ENCODE measurements around the gene AP2B1.
"Not testable (repeated sequence)": the region's sequence is repeated elsewhere in the genome, so short reads cannot be mapped to it uniquely, and the experiment has no call there.

The AP2B1 gene

DNA sequence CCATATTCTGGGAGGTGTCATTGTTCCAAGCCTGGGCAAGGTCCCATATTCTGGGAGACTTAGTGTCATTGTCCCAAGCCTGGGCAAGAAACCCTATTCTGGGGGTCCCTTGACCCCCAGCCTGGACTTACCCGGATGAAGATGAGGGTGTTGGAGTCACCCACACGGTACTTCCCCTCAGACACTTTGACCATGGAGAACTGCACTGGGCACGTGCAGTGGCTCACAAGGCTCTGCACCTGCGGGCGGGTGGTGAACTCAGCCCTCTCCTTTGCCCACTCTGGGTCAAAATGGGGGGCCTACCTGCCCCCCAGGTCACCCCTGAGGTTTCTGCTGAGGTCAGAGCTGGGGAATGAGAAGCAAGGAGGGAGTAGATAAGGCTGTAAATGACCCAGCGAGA, 161.9 kb downstream of the AP2B1 start:
- no peak for DNase-seq (ENCODE audit: low spot score)

DNA sequence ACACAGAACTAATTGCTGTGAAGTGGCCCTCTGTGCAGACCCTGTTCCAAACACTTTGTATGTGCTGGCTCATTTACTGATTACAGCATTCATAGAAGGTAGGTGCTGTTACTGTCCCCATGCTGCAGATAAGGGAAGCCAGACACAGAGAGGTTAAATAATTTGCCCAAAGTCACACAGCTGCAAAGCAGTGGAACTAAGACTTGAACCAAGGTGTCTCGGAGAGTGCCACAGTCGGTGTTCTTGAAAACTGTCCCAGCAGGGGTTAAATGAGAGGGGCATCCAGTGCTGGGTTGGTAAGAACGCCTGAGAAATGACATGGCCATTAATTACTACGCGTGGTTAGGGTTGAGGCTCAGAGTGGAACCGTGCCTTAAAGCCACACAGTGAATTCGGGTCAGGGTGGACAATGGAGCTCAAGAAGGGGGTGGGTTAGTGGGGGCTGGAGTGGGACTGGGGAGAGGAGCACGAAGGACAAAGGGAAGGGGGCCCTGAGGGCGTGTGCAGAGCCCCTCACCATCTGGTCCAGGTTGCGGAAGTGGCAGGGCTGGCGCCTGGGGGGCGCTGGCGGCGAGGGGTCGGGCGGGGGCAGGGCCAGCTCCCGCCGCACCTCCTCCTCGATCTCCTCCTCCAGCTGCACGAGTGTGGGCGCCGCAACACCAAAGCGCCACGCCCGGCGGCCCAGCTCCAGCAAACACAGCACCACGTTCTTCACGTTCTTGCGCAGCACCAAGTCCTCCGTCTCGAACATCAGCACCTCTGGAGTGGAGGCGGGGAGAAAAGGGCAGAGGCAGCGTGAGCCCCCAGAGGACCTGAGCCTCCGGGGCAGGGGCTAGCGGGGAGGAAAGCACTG, 162.7 kb downstream of the AP2B1 start:
- DNase-seq (ENCODE audit: low spot score) = no peak

GRCh38 chr17:35750526-35751395, 163.6 kb downstream of the AP2B1 start:
- DNase-seq (ENCODE audit: low spot score) = no peak

- not testable (repeated sequence) for DNase-seq (ENCODE audit: low spot score)
Measured at GRCh38 chr17:35751541-35751940, 164.4 kb downstream of the AP2B1 start.

DNA sequence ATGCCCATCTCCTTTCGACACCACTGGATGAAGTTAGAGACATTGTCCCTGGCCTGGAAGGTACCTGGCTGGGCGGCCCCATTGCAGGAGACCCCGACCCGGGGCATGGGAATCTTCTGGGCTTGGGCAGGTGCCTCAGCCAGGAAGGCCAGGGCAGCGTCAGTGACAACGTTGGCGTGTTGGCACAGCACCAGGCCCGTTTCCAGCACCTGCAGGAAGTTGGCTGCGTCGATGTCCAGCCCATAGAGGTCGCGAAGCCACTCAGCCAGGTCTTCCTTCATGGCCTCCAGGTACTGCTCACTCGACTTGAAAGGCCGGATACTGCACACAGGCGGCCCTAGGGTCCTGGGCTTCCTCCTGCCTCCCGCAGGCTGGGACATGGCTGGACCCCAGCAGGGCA, 165.3 kb downstream of the AP2B1 start:
- no peak for DNase-seq (ENCODE audit: low spot score)

GRCh38 chr17:35752945-35753764, 166.0 kb downstream of the AP2B1 start, which contains the start of gene GAS2L2:
GAS2L2 (minus strand) TSS chr17:35753239; CDS start chr17:35752850, 389 bp downstream.
- DNase-seq (ENCODE audit: low spot score) = no peak

DNA sequence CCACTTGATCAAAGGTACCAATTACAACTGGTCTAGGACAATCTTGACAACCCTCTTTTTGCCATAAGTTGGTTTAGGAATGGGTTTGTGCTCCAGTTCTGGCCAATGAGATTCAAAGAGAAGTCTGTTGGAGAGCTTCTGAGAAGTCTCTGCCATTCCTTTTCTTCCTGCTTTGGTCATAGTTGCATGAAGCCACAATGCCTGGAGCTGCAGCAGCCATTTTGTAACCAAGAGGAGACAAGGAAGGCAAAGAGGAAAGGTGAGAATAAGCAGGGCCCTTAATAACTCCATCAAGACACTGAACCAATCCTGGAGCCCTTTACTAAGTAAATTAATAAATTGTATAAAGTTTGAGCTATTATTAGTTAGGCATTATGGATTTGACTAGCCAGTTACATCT, 170.1 kb downstream of the AP2B1 start:
- DNase-seq (ENCODE audit: low spot score) = no peak

GRCh38 chr17:35760587-35760986, 173.5 kb downstream of the AP2B1 start, which contains the start of gene C17orf50:
C17orf50 (plus strand) TSS chr17:35760887; CDS start chr17:35760942, 55 bp downstream.
- DNase-seq (ENCODE audit: low spot score) = no peak

DNA sequence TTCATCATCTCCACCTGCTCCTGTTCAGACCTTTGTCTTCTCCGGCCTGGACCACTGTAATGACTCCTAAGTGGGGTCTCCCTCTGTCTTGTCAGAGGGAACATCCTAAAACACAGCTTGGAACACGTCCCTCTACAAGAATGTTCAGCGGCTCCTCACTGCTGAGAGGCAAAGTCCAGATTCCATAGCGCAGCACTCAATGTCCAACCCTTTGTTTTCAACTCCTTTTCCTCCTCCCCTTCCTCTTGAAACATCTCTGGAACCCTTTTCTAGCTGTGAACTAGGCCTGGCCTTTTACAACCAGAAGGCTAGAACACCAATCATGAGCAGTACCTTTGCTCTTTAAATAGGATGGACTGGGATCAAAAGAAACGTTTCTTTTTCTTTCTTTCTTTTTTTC, 174.5 kb downstream of the AP2B1 start:
- no peak for DNase-seq (ENCODE audit: low spot score)

GRCh38 chr17:35763767-35764122, 176.6 kb downstream of the AP2B1 start:
- no peak for DNase-seq (ENCODE audit: low spot score)

DNA sequence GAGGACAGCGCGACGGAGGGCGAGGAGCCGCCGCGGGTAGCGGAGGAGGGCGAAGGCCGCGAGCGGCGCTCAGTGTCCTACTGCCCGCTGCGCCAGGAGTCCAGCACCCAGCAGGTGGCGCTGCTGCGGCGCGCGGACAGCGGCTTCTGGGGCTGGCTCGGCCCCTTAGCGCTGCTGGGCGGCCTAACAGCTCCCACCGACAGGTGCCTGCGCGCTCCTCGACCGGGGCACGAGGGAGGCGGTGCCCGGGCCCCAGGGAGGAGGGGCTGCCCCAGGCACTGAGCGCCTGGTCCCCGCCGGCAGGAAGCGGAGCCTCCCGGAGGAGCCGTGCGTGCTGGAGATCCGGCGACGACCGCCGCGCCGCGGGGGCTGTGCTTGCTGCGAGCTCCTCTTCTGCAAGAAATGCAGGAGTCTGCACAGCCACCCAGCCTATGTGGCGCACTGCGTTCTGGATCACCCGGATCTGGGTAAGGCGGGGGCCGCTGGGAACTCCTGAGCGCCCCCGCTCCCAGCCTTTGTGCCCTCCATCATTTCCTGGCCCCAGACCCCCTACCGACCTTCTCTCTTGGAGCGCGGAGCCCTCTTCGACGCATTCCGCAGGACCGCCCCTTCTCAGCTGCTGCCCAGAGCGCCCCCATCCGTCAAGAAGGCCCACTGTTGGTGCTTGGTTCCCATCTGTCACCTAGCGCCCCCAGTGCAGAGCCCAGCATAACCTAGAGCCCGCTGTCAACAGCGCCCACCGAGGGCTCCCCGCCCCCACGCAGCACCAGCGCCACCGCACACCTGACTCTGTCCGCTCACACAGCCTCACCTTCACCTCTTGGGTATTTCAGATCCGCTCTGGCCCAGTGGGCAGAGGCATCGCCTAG, 177.2 kb downstream of the AP2B1 start:
- peak; percentile 76 for DNase-seq (ENCODE audit: low spot score)

DNA sequence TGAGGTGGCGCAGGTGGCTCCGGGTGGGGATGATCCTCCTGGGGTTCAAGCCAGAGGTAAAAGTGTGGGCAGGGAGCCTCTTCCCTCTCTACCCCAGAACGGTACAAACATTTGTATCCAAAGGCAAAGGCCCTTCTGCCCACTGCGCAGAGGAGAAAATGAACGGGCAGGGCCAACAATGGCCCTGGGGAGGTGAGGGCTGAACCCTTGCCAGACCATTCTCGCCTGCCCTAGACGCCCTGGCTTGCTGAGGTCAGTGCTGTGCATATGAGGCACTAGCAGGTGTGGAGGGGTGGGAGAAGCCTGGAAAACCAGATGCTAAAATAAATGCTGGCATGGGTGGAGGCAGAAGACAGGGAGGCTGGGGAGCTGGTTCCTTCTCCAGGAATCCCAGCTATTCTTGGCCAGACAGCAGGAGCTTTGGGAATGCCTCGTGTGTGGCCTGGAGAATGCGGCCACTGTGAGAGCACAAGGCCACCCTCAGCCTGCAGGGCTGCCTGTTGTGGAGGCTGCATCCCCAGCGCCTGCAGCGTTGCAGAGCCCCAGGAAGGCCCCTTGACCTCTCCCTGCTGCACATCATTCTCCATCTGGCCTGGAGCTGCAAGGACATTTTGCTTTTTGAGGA, 178.1 kb downstream of the AP2B1 start:
- DNase-seq (ENCODE audit: low spot score) = no peak

DNA sequence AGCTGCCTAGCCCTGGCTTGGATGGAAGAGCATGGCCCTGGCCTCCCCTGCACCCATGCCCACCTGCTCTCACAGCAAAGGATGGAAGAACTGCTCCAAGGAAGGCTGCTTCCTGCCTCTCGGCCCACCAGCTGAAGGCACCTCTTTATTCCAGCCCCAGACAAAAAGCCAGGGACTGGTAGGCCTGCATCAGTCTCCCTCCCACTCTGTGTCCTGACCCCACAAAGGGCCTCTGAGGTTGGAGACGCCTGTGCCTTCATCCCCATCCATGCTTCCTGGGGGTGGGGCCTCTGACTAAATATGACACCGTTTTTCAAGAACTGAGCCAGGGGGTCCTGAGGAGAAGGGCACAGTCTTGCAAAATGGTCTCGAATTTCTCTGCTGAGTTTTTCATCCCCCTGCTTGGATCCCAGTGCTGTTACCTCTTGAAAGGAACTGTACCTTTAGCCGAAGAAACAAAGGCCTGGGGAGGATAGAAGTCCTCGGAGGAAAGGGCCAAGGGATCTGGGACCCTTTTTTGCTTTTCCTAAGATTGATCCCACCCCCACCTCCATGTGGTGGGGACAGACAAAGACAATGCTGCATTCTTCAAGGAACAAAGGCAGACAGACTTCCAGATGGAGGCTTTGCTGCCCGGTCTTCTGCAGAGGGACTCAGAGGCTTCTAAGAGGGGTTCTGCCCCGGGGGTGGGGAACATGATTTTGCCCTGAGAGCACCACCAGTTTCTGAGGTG, 178.8 kb downstream of the AP2B1 start:
- no peak for DNase-seq (ENCODE audit: low spot score)

GRCh38 chr17:35766489-35766877, 179.4 kb downstream of the AP2B1 start:
- DNase-seq (ENCODE audit: low spot score) = no peak

DNA sequence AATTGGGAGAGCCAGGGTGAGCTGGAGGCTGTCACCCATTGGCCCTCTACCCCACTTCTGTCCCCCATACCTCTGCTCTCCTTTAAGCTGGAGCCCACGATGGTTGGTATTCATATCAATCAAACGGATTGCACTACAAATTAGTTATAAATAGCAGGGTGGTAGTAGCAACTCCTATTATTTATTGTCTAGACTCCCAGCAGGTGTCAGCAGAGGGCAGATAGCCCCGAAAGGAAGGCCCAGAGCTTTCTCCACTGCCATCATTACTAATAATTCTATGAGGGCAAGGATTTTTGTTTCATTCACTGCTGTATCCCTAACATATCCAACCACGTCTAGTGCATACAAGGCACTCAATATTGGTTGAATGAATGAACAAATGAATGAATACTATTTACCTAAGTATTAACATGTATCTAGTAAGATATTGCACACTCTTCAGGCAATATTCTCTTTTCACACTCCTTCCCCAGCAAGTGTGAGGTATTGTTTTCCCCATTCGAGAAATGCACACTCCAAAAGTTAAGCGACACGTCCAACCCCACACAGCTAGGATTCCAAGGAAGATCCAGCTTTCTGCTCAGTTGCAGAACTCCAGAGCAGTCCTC, 179.9 kb downstream of the AP2B1 start:
- peak; percentile 61 for DNase-seq (ENCODE audit: low spot score)

DNA sequence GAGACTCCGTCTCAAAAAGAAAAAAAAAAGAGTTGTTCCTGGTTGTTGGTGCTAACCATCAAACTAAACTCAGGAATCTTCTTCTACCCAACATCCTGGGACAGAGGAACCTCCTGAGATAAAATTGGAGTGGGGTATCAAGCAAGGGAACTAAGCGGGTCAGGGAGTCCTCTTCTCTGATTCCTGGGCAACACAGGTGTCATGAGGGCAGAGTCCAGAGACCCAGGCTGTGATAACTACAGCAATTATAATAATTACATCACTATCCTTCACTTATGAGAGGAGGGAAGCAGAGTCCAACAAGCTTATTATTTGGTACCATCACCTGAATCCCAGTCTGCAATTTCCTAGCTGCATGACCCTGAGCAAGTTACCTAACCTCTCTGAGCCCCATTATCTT, 181.7 kb downstream of the AP2B1 start:
- no peak for DNase-seq (ENCODE audit: low spot score)

GRCh38 chr17:35769895-35770486, 182.9 kb downstream of the AP2B1 start:
- DNase-seq (ENCODE audit: low spot score) = no peak

DNA sequence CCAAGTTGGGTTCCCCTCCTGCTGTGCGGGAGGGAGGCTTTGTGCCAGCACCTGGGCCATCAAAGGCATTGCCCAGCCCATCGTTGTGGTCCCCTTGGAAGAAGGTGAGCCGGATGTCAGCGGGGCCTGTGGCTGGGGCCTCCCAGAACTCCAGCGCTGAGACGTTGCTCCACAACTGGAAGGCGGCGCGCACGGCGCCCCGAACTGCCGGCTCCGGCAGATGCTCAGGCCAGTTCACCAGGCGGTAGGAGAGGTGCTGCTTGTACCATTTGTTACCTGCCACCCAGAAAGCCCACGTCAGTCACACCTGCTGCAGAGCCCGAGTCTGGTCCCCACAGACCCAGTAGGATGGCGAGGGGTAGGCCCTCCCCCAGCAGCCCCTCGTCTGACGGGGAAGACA, 186.0 kb downstream of the AP2B1 start:
- no peak for DNase-seq (ENCODE audit: low spot score)
